ENCODE data around the gene WDR18.

WDR18 gene

DNA sequence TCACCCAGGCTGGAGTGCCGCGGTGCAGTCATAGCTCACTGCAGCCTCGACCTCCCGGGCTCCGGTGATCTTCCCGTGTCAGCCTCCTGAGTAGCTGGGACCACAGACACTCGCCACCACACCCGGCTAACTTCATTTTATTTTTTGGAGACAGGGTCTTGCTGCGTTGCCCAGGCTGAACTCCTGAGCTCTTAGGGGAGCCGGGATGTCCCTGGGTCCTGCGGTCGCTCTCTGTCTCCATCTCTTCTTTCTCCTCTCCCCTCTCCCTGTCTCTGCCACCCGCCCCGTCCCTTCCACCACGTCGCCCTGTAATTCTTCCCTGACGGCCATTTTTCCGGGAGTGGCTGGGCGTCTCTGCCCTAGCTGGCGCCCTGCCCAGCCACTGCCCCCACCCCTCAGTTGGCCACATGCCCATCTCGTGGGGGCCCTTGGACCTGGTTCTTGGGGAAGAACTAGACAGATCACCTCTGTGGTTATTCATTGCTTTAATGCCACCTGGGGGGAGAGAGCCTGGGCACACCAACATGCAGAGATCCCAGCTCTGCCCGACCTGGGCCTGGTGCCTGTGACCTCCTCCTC lies 39.4 kb upstream of the WDR18 start:
- no peak overlapping the region for H3K9ac ChIP-seq (ENCODE audit: insufficient read length, low read depth)
- no peak for DNase-seq (ENCODE audit: low read depth, low spot score)
- no peaks in the 10 kb centered on the region for H3K9me3 ChIP-seq (ENCODE audit: insufficient read depth, low read length)
- H3K4me1 ChIP-seq (ENCODE audit: insufficient read depth, insufficient read length), result peaks cover 6% of the 10 kb centered on the region
- TF ChIP-seq ZNF274 (IDR thresholded peaks at IDR 0.05; ENCODE audit: low read depth, low read length) (no peak), SUZ12 (IDR thresholded peaks at IDR 0.05; ENCODE audit: extremely low read depth, insufficient read depth, insufficient read length) (no peak), YY1 (IDR thresholded peaks at IDR 0.05; ENCODE audit: insufficient read depth, insufficient read length) (no peak)
- H3K27me3 ChIP-seq (ENCODE audit: insufficient read depth, insufficient read length), result no peaks in the 10 kb centered on the region
- H3K36me3 ChIP-seq (ENCODE audit: insufficient read depth, insufficient read length, low read length), result peaks cover 72% of the 10 kb centered on the region
- H3K4me3 ChIP-seq (ENCODE audit: insufficient read length, low read depth), result no peak overlapping the region

GRCh38 chr19:945401-946252 lies 38.5 kb upstream of the WDR18 start:
- H3K4me3 ChIP-seq (ENCODE audit: insufficient read length, low read depth), result no peak overlapping the region
- no peak for DNase-seq (ENCODE audit: low read depth, low spot score)
- peaks cover 6% of the 10 kb centered on the region for H3K4me1 ChIP-seq (ENCODE audit: insufficient read depth, insufficient read length)
- TF ChIP-seq ZNF274 (IDR thresholded peaks at IDR 0.05; ENCODE audit: low read depth, low read length) (no peak), YY1 (IDR thresholded peaks at IDR 0.05; ENCODE audit: insufficient read depth, insufficient read length) (no peak), SUZ12 (IDR thresholded peaks at IDR 0.05; ENCODE audit: extremely low read depth, insufficient read depth, insufficient read length) (no peak)
- peaks cover 68% of the 10 kb centered on the region for H3K36me3 ChIP-seq (ENCODE audit: insufficient read depth, insufficient read length, low read length)
- no peaks in the 10 kb centered on the region for H3K27me3 ChIP-seq (ENCODE audit: insufficient read depth, insufficient read length)
- H3K9ac ChIP-seq (ENCODE audit: insufficient read length, low read depth), result no peak overlapping the region
- H3K9me3 ChIP-seq (ENCODE audit: insufficient read depth, low read length), result no peaks in the 10 kb centered on the region

DNA sequence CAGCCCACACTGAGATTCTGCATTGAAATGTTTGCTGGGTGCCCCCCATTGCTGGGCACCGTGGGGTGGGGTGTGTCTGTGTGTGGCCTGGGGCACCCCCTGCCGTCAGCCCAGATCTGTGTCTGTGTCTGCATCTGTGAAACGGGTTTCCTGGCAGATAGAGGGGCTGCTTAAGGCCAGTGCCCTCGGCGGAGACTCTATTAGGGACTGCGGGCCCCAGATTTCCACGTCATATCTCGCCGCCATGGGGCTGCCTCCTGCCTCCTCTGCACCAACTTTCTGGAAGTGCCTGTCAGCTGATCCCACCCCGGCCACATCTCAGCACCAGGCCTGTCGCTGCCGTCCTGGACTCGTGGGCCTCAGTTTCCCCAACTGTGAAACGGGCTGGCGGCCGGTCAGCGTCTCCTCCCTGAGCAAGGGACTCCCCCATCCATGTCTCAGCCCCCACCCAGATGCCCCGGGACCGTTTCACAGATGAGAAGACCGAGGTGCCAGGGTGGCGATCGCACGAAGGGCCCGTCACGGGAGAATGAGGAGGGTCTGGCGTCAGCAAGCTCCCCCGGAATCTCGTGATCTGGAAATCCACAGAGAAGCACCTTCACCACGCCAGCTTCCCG lies 36.9 kb upstream of the WDR18 start:
- no peaks in the 10 kb centered on the region for H3K27me3 ChIP-seq (ENCODE audit: insufficient read depth, insufficient read length)
- no peak for TF ChIP-seq YY1 (IDR thresholded peaks at IDR 0.05; ENCODE audit: insufficient read depth, insufficient read length)
- TF ChIP-seq ZNF274 (IDR thresholded peaks at IDR 0.05; ENCODE audit: low read depth, low read length), result no peak
- no peak for TF ChIP-seq SUZ12 (IDR thresholded peaks at IDR 0.05; ENCODE audit: extremely low read depth, insufficient read depth, insufficient read length)
- H3K36me3 ChIP-seq (ENCODE audit: insufficient read depth, insufficient read length, low read length), result peaks cover 54% of the 10 kb centered on the region
- H3K9me3 ChIP-seq (ENCODE audit: insufficient read depth, low read length), result no peaks in the 10 kb centered on the region
- H3K4me3 ChIP-seq (ENCODE audit: insufficient read length, low read depth), result no peak overlapping the region
- H3K9ac ChIP-seq (ENCODE audit: insufficient read length, low read depth), result no peak overlapping the region
- peaks cover 8% of the 10 kb centered on the region for H3K4me1 ChIP-seq (ENCODE audit: insufficient read depth, insufficient read length)
- no peak for DNase-seq (ENCODE audit: low read depth, low spot score)

- Histone ChIP-seq H3K4me3 (ENCODE audit: insufficient read length, low read depth) (no peak overlapping the region), H3K4me1 (ENCODE audit: insufficient read depth, insufficient read length) (peaks cover 14% of the 10 kb centered on the region), H3K9me3 (ENCODE audit: insufficient read depth, low read length) (no peaks in the 10 kb centered on the region), H3K27me3 (ENCODE audit: insufficient read depth, insufficient read length) (no peaks in the 10 kb centered on the region), H3K9ac (ENCODE audit: insufficient read length, low read depth) (no peak overlapping the region), H3K36me3 (ENCODE audit: insufficient read depth, insufficient read length, low read length) (peaks cover 47% of the 10 kb centered on the region)
- TF ChIP-seq YY1 (IDR thresholded peaks at IDR 0.05; ENCODE audit: insufficient read depth, insufficient read length) (no peak), ZNF274 (IDR thresholded peaks at IDR 0.05; ENCODE audit: low read depth, low read length) (no peak), SUZ12 (IDR thresholded peaks at IDR 0.05; ENCODE audit: extremely low read depth, insufficient read depth, insufficient read length) (no peak)
- DNase-seq (ENCODE audit: low read depth, low spot score), result no peak
These were observed 36.2 kb upstream of the WDR18 start for GRCh38 chr19:947707-948539.

- no peaks in the 10 kb centered on the region for H3K9me3 ChIP-seq (ENCODE audit: insufficient read depth, low read length)
- H3K4me1 ChIP-seq (ENCODE audit: insufficient read depth, insufficient read length), result peaks cover 18% of the 10 kb centered on the region
- H3K36me3 ChIP-seq (ENCODE audit: insufficient read depth, insufficient read length, low read length), result peaks cover 39% of the 10 kb centered on the region
- TF ChIP-seq ZNF274 (IDR thresholded peaks at IDR 0.05; ENCODE audit: low read depth, low read length) (no peak), SUZ12 (IDR thresholded peaks at IDR 0.05; ENCODE audit: extremely low read depth, insufficient read depth, insufficient read length) (no peak), YY1 (IDR thresholded peaks at IDR 0.05; ENCODE audit: insufficient read depth, insufficient read length) (no peak)
- no peak overlapping the region for H3K4me3 ChIP-seq (ENCODE audit: insufficient read length, low read depth)
- no peaks in the 10 kb centered on the region for H3K27me3 ChIP-seq (ENCODE audit: insufficient read depth, insufficient read length)
- DNase-seq (ENCODE audit: low read depth, low spot score), result no peak
- H3K9ac ChIP-seq (ENCODE audit: insufficient read length, low read depth), result no peak overlapping the region
These were observed 35.2 kb upstream of the WDR18 start for GRCh38 chr19:948842-949496.

DNA sequence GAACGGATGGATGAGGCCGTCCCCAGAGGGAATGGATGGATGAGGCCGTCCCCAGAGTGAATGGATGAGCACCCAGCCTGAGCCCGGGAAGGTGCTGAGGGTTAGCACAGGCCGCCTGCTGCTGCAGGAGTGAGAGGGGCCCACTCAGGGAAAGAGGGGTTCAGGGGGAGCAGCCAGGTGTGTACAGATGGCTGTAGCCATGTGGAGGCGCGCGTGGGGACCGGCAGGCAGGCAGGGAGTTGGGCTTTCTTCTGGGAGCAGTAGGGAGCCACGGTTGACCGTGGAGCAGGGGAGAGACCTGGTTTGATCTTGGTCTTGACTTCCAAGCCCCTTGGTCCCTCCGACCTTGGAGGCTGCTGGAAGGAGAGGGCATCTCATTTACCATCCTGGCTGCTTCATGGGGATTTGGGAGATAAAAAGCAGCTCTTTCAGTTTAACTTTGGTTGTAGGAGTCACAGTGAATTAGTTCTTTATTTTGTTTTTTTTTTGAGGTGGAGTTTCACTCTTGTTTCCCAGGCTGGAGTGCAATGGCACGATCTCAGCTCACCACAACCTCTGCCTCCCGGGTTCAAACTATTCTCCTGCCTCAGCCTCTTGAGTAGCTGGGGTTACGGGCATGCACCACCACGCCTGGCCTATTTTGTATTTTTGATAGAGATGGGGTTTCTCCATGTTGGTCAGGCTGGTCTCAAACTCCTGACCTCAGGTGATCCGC lies 33.6 kb upstream of the WDR18 start:
- Histone ChIP-seq H3K9me3 (ENCODE audit: insufficient read depth, low read length) (no peaks in the 10 kb centered on the region), H3K4me3 (ENCODE audit: insufficient read length, low read depth) (no peak overlapping the region), H3K36me3 (ENCODE audit: insufficient read depth, insufficient read length, low read length) (peaks cover 29% of the 10 kb centered on the region), H3K9ac (ENCODE audit: insufficient read length, low read depth) (no peak overlapping the region), H3K27me3 (ENCODE audit: insufficient read depth, insufficient read length) (no peaks in the 10 kb centered on the region), H3K4me1 (ENCODE audit: insufficient read depth, insufficient read length) (peaks cover 29% of the 10 kb centered on the region)
- no peak for TF ChIP-seq SUZ12 (IDR thresholded peaks at IDR 0.05; ENCODE audit: extremely low read depth, insufficient read depth, insufficient read length)
- no peak for DNase-seq (ENCODE audit: low read depth, low spot score)

Data from NT2/D1 (cell line).